Keratinocyte (primary cell): ENCODE results near the gene PAN3.

Source experiments
- EZH2 ChIP-seq: IDR thresholded peaks from one replicate; pipeline ENCODE4 v1.6.1; 2012; ENCODE audit warnings: inconsistent platforms, mild to moderate bottlenecking, low read length, moderate library complexity
- TF ChIP-seq, protein P1 (sequence below), 3 experiments: IDR thresholded peaks in 1 of 3; conservative IDR thresholded peaks in 1 of 3; optimal IDR thresholded peaks in 1 of 3; 2 replicates in 2 of 3; 3 replicates in 1 of 3; pipeline versions ENCODE3 to v1.5.1; 2011; ENCODE audit warnings: low read length in 3 of 3, mild to moderate bottlenecking in 3 of 3, moderate library complexity in 2 of 3, control low read depth in 1 of 3, inconsistent platforms in 1 of 3; ENCODE audit not compliant: insufficient read depth in 2 of 3; ENCODE audit errors: extremely low read depth in 1 of 3

DNA sequence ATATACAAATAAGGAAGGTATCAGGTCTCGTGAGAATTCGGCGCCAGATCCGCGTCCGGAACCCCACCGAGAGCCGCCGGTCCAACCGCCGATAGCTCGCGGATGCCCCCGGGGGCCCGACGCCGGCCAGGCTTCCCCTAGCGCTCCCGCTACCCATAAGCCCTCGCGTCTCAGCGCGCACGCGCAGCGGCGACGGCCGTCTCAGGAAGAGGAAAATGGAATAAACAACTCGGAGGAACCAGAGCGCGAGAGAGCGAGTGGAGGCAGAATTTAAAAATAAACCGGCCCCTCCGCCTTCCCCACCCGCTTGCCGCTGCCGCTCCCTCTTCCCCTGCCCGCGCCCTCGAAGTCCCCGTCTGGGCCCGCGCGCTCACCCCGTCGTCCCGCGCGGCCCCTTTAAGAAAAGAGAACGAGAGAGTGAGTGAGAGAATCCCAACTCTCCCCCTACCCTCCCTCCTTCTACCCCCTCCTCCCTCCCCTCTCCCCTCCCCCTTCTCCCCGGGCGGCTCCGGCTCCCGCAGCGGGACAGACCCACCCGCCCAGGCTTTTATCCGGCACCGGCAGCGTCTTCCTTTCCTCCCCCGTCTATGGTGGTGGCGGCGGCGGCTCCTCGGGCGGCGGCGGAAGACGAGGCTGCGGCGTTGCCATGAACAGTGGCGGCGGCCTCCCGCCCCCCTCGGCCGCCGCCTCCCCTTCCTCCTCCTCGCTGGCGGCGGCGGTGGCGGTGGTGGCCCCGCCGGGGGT is at the start of gene PAN3:
- TF ChIP-seq, protein P1, sequence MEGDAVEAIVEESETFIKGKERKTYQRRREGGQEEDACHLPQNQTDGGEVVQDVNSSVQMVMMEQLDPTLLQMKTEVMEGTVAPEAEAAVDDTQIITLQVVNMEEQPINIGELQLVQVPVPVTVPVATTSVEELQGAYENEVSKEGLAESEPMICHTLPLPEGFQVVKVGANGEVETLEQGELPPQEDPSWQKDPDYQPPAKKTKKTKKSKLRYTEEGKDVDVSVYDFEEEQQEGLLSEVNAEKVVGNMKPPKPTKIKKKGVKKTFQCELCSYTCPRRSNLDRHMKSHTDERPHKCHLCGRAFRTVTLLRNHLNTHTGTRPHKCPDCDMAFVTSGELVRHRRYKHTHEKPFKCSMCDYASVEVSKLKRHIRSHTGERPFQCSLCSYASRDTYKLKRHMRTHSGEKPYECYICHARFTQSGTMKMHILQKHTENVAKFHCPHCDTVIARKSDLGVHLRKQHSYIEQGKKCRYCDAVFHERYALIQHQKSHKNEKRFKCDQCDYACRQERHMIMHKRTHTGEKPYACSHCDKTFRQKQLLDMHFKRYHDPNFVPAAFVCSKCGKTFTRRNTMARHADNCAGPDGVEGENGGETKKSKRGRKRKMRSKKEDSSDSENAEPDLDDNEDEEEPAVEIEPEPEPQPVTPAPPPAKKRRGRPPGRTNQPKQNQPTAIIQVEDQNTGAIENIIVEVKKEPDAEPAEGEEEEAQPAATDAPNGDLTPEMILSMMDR (optimal IDR thresholded peaks at IDR 0.05 in 1 of 3, IDR thresholded peaks at IDR 0.05 in 1 of 3, conservative IDR thresholded peaks at IDR 0.05 in 1 of 3; ENCODE audit: extremely low read depth in 1 of 3, insufficient read depth in 2 of 3, low read length in 3 of 3) = no peak
- no peak for TF ChIP-seq EZH2
